WTC11 (cell line): ENCODE results near the gene FBXL4. TPM values are rescaled to one million over a fixed set of nuclear protein-coding genes. Genes with fewer than 3 reads are reported as not detected.

Experiments
- ATAC-seq: fragments of 200-7000 bp; cut with Tn5 transposase; 2 replicates; pipeline ENCODE4 v1.10.0; 2021; ENCODE audit warnings: mild to moderate bottlenecking, moderate library complexity
- CTCF ChIA-PET: fragments of 300-600 bp; sonication (Branson Sonifier 250); formaldehyde crosslinking; loops from one replicate; lab custom pipeline; 2021; ENCODE audit warnings: antibody characterized with exemption; lab: Charles Lee
- POLR2A ChIA-PET: fragments of 350-600 bp; sonication (Branson Sonifier 250); formaldehyde crosslinking; loops from one replicate; lab custom pipeline; 2021; ENCODE audit warnings: antibody characterized with exemption; lab: Charles Lee
- DNase-seq: peaks from one replicate; pipeline ENCODE4 v3.0.0; 2021; ENCODE audit warnings: low spot score
- H3K27ac Mint-ChIP-seq: 2 replicates; pipeline ENCODE4 v1.8.0; 2021; ENCODE audit warnings: mixed read lengths
- H3K27me3 Mint-ChIP-seq: 2 replicates; pipeline ENCODE4 v1.8.0; 2021; ENCODE audit warnings: low read depth, mild to moderate bottlenecking, moderate library complexity, mixed read lengths
- H3K36me3 Mint-ChIP-seq: 2 replicates; pipeline ENCODE4 v1.8.0; 2021; ENCODE audit warnings: mixed read lengths
- H3K4me1 Mint-ChIP-seq: 2 replicates; pipeline ENCODE4 v1.8.0; 2022; ENCODE audit warnings: mixed read lengths
- H3K4me3 Mint-ChIP-seq: 2 replicates; pipeline ENCODE4 v1.8.0; 2021; ENCODE audit warnings: mild to moderate bottlenecking, moderate library complexity, mixed read lengths
- H3K9me3 Mint-ChIP-seq: 2 replicates; pipeline ENCODE4 v1.8.0; 2021; ENCODE audit warnings: mixed read lengths
- ETV6 ChIP-seq: sonication (generic); formaldehyde crosslinking; IDR thresholded peaks from 2 replicates; pipeline ENCODE4 v1.8.1; 2022; ENCODE audit warnings: mild to moderate bottlenecking, missing genetic modification reagents
- GRHL2 ChIP-seq: fragments of 250-450 bp; sonication (Bioruptor Pico); IDR thresholded peaks from 2 replicates; pipeline ENCODE4 v1.8.0; 2022; ENCODE audit warnings: mild to moderate bottlenecking, moderate library complexity; ENCODE audit not compliant: insufficient replicate concordance, severe bottlenecking
- MXD4 ChIP-seq: fragments of 250-450 bp; sonication (Bioruptor Pico); IDR thresholded peaks from 2 replicates; pipeline ENCODE4 v1.8.0; 2021; ENCODE audit warnings: mild to moderate bottlenecking, moderate library complexity, borderline replicate concordance
- NR2C2 ChIP-seq: sonication (generic); formaldehyde crosslinking; IDR thresholded peaks from 2 replicates; pipeline ENCODE4 v1.8.0; 2022; ENCODE audit warnings: mild to moderate bottlenecking, missing genetic modification reagents
- SMAD4 ChIP-seq: sonication (generic); formaldehyde crosslinking; IDR thresholded peaks from 2 replicates; pipeline ENCODE4 v1.8.0; 2022; ENCODE audit warnings: mild to moderate bottlenecking, missing genetic modification reagents
- SP1 ChIP-seq: sonication (generic); formaldehyde crosslinking; conservative IDR thresholded peaks from 2 replicates; pipeline ENCODE4 v1.8.1; 2022; ENCODE audit warnings: missing genetic modification reagents
- TP53 ChIP-seq: sonication (generic); formaldehyde crosslinking; IDR thresholded peaks from 2 replicates; pipeline ENCODE4 v1.8.1; 2023; ENCODE audit warnings: mild to moderate bottlenecking, missing genetic modification reagents
- total RNA-seq: library from RNA; stranded (reverse); gene quantifications from 3 replicates; pipeline ENCODE4 v1.2.3, GENCODE V29; 2021
- TF ChIP-seq, protein P1 (sequence below): sonication (generic); formaldehyde crosslinking; IDR thresholded peaks from 2 replicates; pipeline ENCODE4 v1.8.0; 2022; ENCODE audit warnings: mild to moderate bottlenecking, missing genetic modification reagents
- TF ChIP-seq, protein P2 (sequence below): fragments of 200-600 bp; IDR thresholded peaks from 2 replicates; pipeline ENCODE4 v1.8.0; 2022; ENCODE audit warnings: antibody characterized with exemption
- TF ChIP-seq, protein P3 (sequence below): sonication (generic); formaldehyde crosslinking; IDR thresholded peaks from 2 replicates; pipeline ENCODE4 v1.8.0; 2023; ENCODE audit warnings: missing genetic modification reagents, mild to moderate bottlenecking, borderline replicate concordance
- TF ChIP-seq, protein P4 (sequence below): sonication (generic); formaldehyde crosslinking; IDR thresholded peaks from 2 replicates; pipeline ENCODE4 v1.8.0; 2023; ENCODE audit warnings: mild to moderate bottlenecking, missing genetic modification reagents
- TF ChIP-seq, protein P5 (sequence below): sonication (generic); formaldehyde crosslinking; IDR thresholded peaks from 2 replicates; pipeline ENCODE4 v1.8.0; 2022; ENCODE audit warnings: mild to moderate bottlenecking, missing genetic modification reagents
- TF ChIP-seq, protein P6 (sequence below): sonication (generic); formaldehyde crosslinking; IDR thresholded peaks from 2 replicates; pipeline ENCODE4 v1.8.0; 2022; ENCODE audit warnings: missing genetic modification reagents
- TF ChIP-seq, protein P7 (sequence below): sonication (generic); formaldehyde crosslinking; IDR thresholded peaks from 2 replicates; pipeline ENCODE4 v1.8.0; 2022; ENCODE audit warnings: mild to moderate bottlenecking, missing genetic modification reagents
- TF ChIP-seq, protein P8 (sequence below): fragments of 250-450 bp; sonication (Bioruptor Pico); conservative IDR thresholded peaks from 2 replicates; pipeline ENCODE4 v1.9.0; 2021; ENCODE audit warnings: mild to moderate bottlenecking
- TF ChIP-seq, protein P9 (sequence below): sonication (generic); formaldehyde crosslinking; IDR thresholded peaks from 2 replicates; pipeline ENCODE4 v1.8.0; 2022; ENCODE audit warnings: mild to moderate bottlenecking, missing genetic modification reagents

Gene FBXL4
- total RNA-seq, 1 experiment from 2014 or later = 10.3 TPM

DNA sequence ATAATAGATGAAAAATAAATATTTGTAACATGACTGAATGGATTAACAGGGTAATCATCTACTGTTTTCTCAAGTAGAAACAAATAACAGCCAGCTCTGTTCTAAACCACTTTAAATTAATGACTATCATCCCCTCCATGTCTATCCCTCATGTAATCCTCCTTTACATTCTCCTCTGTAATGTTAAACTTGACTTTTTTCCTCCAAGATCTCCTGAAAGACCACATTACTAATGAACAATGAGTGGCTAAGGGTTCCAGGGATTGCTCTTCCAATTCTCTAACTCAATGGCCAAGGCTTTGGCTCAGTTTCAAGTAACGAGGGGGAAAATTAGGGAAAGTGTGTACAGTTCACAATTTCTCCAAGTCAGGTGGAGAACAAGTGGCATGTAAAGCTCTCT, 37.6 kb upstream of the FBXL4 start (continued):
- TF ChIP-seq, protein P1, sequence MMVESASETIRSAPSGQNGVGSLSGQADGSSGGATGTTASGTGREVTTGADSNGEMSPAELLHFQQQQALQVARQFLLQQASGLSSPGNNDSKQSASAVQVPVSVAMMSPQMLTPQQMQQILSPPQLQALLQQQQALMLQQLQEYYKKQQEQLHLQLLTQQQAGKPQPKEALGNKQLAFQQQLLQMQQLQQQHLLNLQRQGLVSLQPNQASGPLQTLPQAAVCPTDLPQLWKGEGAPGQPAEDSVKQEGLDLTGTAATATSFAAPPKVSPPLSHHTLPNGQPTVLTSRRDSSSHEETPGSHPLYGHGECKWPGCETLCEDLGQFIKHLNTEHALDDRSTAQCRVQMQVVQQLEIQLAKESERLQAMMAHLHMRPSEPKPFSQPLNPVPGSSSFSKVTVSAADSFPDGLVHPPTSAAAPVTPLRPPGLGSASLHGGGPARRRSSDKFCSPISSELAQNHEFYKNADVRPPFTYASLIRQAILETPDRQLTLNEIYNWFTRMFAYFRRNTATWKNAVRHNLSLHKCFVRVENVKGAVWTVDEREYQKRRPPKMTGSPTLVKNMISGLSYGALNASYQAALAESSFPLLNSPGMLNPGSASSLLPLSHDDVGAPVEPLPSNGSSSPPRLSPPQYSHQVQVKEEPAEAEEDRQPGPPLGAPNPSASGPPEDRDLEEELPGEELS (CRISPR knock-in tag) = no peak

DNA sequence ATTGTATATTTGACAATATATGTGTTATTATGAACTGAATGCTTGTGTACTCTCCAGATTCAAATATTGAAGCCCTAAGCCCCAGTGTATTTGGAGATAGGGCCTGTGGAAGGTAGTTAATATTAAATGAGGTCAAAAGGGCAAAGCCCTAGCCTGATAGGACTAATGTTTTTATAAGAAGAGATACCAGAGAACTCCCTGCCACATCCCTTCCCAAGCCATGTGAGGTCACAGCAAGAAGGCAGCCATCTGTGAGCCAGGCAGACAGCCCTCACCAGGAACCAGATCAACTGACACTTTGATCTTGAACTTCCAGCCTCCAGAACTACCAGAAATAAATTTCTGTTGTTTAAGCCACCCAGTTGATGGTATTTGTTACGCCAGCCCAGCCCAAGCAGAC, 36.4 kb upstream of the FBXL4 start:
- no peak for ATAC-seq
- H3K9me3 Mint-ChIP-seq = no peaks in the 10 kb centered on the region
- no peak overlapping the region for H3K27ac Mint-ChIP-seq
- no peak for DNase-seq
- POLR2A ChIA-PET = no interaction called here
- no peak overlapping the region for H3K4me3 Mint-ChIP-seq
- CTCF ChIA-PET = no interaction called here
- no peaks in the 10 kb centered on the region for H3K36me3 Mint-ChIP-seq
- peaks cover 4% of the 10 kb centered on the region; the same call in 1 of the 2 replicates for H3K4me1 Mint-ChIP-seq
- no peaks in the 10 kb centered on the region for H3K27me3 Mint-ChIP-seq
- TF ChIP-seq, protein P2, sequence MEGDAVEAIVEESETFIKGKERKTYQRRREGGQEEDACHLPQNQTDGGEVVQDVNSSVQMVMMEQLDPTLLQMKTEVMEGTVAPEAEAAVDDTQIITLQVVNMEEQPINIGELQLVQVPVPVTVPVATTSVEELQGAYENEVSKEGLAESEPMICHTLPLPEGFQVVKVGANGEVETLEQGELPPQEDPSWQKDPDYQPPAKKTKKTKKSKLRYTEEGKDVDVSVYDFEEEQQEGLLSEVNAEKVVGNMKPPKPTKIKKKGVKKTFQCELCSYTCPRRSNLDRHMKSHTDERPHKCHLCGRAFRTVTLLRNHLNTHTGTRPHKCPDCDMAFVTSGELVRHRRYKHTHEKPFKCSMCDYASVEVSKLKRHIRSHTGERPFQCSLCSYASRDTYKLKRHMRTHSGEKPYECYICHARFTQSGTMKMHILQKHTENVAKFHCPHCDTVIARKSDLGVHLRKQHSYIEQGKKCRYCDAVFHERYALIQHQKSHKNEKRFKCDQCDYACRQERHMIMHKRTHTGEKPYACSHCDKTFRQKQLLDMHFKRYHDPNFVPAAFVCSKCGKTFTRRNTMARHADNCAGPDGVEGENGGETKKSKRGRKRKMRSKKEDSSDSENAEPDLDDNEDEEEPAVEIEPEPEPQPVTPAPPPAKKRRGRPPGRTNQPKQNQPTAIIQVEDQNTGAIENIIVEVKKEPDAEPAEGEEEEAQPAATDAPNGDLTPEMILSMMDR = no peak
- TF ChIP-seq NR2C2 (CRISPR knock-in tag) (no peak), ETV6 (CRISPR knock-in tag) (no peak), MXD4 (CRISPR knock-in tag) (no peak), GRHL2 (CRISPR knock-in tag) (no peak), TP53 (CRISPR knock-in tag) (no peak), SMAD4 (CRISPR knock-in tag) (no peak), SP1 (no peak)
- TF ChIP-seq, protein P3, sequence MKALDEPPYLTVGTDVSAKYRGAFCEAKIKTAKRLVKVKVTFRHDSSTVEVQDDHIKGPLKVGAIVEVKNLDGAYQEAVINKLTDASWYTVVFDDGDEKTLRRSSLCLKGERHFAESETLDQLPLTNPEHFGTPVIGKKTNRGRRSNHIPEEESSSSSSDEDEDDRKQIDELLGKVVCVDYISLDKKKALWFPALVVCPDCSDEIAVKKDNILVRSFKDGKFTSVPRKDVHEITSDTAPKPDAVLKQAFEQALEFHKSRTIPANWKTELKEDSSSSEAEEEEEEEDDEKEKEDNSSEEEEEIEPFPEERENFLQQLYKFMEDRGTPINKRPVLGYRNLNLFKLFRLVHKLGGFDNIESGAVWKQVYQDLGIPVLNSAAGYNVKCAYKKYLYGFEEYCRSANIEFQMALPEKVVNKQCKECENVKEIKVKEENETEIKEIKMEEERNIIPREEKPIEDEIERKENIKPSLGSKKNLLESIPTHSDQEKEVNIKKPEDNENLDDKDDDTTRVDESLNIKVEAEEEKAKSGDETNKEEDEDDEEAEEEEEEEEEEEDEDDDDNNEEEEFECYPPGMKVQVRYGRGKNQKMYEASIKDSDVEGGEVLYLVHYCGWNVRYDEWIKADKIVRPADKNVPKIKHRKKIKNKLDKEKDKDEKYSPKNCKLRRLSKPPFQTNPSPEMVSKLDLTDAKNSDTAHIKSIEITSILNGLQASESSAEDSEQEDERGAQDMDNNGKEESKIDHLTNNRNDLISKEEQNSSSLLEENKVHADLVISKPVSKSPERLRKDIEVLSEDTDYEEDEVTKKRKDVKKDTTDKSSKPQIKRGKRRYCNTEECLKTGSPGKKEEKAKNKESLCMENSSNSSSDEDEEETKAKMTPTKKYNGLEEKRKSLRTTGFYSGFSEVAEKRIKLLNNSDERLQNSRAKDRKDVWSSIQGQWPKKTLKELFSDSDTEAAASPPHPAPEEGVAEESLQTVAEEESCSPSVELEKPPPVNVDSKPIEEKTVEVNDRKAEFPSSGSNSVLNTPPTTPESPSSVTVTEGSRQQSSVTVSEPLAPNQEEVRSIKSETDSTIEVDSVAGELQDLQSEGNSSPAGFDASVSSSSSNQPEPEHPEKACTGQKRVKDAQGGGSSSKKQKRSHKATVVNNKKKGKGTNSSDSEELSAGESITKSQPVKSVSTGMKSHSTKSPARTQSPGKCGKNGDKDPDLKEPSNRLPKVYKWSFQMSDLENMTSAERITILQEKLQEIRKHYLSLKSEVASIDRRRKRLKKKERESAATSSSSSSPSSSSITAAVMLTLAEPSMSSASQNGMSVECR = no peak
- TF ChIP-seq, protein P4, sequence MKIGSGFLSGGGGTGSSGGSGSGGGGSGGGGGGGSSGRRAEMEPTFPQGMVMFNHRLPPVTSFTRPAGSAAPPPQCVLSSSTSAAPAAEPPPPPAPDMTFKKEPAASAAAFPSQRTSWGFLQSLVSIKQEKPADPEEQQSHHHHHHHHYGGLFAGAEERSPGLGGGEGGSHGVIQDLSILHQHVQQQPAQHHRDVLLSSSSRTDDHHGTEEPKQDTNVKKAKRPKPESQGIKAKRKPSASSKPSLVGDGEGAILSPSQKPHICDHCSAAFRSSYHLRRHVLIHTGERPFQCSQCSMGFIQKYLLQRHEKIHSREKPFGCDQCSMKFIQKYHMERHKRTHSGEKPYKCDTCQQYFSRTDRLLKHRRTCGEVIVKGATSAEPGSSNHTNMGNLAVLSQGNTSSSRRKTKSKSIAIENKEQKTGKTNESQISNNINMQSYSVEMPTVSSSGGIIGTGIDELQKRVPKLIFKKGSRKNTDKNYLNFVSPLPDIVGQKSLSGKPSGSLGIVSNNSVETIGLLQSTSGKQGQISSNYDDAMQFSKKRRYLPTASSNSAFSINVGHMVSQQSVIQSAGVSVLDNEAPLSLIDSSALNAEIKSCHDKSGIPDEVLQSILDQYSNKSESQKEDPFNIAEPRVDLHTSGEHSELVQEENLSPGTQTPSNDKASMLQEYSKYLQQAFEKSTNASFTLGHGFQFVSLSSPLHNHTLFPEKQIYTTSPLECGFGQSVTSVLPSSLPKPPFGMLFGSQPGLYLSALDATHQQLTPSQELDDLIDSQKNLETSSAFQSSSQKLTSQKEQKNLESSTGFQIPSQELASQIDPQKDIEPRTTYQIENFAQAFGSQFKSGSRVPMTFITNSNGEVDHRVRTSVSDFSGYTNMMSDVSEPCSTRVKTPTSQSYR (CRISPR knock-in tag) = no peak
- TF ChIP-seq, protein P5, sequence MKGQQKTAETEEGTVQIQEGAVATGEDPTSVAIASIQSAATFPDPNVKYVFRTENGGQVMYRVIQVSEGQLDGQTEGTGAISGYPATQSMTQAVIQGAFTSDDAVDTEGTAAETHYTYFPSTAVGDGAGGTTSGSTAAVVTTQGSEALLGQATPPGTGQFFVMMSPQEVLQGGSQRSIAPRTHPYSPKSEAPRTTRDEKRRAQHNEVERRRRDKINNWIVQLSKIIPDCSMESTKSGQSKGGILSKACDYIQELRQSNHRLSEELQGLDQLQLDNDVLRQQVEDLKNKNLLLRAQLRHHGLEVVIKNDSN = no peak
- TF ChIP-seq, protein P6, sequence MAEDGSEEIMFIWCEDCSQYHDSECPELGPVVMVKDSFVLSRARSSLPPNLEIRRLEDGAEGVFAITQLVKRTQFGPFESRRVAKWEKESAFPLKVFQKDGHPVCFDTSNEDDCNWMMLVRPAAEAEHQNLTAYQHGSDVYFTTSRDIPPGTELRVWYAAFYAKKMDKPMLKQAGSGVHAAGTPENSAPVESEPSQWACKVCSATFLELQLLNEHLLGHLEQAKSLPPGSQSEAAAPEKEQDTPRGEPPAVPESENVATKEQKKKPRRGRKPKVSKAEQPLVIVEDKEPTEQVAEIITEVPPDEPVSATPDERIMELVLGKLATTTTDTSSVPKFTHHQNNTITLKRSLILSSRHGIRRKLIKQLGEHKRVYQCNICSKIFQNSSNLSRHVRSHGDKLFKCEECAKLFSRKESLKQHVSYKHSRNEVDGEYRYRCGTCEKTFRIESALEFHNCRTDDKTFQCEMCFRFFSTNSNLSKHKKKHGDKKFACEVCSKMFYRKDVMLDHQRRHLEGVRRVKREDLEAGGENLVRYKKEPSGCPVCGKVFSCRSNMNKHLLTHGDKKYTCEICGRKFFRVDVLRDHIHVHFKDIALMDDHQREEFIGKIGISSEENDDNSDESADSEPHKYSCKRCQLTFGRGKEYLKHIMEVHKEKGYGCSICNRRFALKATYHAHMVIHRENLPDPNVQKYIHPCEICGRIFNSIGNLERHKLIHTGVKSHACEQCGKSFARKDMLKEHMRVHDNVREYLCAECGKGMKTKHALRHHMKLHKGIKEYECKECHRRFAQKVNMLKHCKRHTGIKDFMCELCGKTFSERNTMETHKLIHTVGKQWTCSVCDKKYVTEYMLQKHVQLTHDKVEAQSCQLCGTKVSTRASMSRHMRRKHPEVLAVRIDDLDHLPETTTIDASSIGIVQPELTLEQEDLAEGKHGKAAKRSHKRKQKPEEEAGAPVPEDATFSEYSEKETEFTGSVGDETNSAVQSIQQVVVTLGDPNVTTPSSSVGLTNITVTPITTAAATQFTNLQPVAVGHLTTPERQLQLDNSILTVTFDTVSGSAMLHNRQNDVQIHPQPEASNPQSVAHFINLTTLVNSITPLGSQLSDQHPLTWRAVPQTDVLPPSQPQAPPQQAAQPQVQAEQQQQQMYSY (CRISPR knock-in tag) = no peak
- TF ChIP-seq, protein P7, sequence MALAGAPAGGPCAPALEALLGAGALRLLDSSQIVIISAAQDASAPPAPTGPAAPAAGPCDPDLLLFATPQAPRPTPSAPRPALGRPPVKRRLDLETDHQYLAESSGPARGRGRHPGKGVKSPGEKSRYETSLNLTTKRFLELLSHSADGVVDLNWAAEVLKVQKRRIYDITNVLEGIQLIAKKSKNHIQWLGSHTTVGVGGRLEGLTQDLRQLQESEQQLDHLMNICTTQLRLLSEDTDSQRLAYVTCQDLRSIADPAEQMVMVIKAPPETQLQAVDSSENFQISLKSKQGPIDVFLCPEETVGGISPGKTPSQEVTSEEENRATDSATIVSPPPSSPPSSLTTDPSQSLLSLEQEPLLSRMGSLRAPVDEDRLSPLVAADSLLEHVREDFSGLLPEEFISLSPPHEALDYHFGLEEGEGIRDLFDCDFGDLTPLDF = no peak
- TF ChIP-seq, protein P8, sequence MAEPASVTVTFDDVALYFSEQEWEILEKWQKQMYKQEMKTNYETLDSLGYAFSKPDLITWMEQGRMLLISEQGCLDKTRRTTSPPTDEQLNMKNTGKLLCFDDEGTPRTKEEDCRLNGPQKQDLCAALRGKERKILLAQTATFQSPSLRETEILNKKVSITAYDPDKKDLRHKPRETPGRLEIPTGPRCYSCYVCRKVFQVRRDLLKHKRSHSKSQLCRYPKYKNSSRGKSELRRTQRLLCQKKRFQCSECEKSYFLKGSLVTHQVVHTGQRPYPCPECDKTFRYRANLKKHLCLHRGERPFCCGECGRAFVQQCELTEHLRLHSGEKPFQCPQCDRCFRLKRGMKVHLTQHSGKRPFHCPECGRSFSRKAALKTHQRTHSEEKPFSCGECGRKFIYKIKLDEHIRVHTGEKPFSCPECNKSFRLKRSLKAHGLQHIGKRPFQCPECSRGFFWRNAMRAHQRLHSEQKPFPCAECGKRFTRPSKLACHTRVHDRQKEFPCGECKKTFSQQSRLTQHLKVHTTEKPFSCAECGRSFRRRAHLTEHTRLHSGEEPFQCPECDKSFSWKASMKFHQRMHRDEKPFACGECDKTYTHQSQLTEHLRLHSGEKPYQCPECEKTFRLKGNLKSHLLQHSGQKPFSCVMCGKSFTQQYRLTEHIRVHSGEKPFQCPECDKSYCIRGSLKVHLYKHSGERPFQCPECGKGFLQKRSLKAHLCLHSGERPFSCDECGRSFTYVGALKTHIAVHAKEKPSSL (CRISPR knock-in tag) = no peak
- TF ChIP-seq, protein P9, sequence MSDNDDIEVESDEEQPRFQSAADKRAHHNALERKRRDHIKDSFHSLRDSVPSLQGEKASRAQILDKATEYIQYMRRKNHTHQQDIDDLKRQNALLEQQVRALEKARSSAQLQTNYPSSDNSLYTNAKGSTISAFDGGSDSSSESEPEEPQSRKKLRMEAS (CRISPR knock-in tag) = no peak
